ENCODE results near the gene CALCOCO1. TPM values are rescaled to one million over a fixed set of nuclear protein-coding genes. Genes with fewer than 3 reads are reported as not detected.

The CALCOCO1 gene
- total and polyA plus RNA-seq, 7 donors: 24.0 to 322 (median 232) TPM

- peaks cover 0 to 63% (median 44%) of the 10 kb centered on the region in 4 donors for H3K4me1 ChIP-seq
- no peaks in the 10 kb centered on the region for H3K36me3 ChIP-seq
- peaks cover 0 to 17% (median 9%) of the 10 kb centered on the region in 3 donors for H3K27me3 ChIP-seq
- TF ChIP-seq EP300 (IDR thresholded peaks at IDR 0.05) (peak in 1 of 4 donors; percentile 66), POLR2A (IDR thresholded peaks at IDR 0.05) (no peak), POLR2AphosphoS5 (IDR thresholded peaks at IDR 0.05) (peak; percentile 23 to 86 (median 69)), CTCF (IDR thresholded peaks at IDR 0.05) (no peak)
- no peak for DNase-seq
- WGBS, 2 donors: 11 to 30% methylated on average over 4 of the region's 4 CpGs
- H3K9me3 ChIP-seq: no peaks in the 10 kb centered on the region
- peak overlapping the region in 3 of 4 donors; percentile 30 to 61 (median 60) for H3K27ac ChIP-seq
- no peak overlapping the region for H3K4me3 ChIP-seq
- intact Hi-C loops (cut with DNase I): no loop called here
Measured at GRCh38 chr12:53754633-53755264, 27.5 kb upstream of the CALCOCO1 start.

DNA sequence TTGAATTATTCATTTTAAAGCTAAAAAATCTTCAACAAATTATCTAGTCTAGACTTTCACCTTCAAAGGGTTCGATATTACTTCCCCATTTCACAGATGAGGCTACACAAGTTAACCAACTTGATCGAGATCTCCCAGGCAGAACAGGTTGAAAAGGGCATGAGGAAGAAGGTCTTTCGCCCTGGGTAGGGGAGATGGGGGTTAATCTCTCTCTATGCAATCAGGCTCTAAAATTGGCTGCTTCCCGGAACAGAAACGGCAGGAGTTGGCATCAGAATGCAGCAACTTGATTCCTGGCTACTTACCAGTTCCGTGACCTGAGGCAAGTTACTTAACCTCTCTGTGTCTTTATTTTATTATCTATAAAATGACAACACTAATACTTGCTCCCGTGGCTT lies 26.9 kb upstream of the CALCOCO1 start:
- no peaks in the 10 kb centered on the region for H3K36me3 ChIP-seq
- no peak overlapping the region for H3K4me3 ChIP-seq
- H3K27me3 ChIP-seq: peaks cover 0 to 17% (median 9%) of the 10 kb centered on the region in 3 donors
- intact Hi-C loops (cut with DNase I): no loop called here
- no peak for DNase-seq
- peaks cover 0 to 63% (median 44%) of the 10 kb centered on the region in 4 donors for H3K4me1 ChIP-seq
- no peaks in the 10 kb centered on the region for H3K9me3 ChIP-seq
- TF ChIP-seq EP300 (IDR thresholded peaks at IDR 0.05) (no peak), POLR2AphosphoS5 (IDR thresholded peaks at IDR 0.05) (no peak), POLR2A (IDR thresholded peaks at IDR 0.05) (no peak), CTCF (IDR thresholded peaks at IDR 0.05) (no peak)
- 35 to 44% methylated on average over 7 of the region's 7 CpGs for WGBS, 2 donors
- peak overlapping the region in 3 of 4 donors; percentile 12 to 61 (median 60) for H3K27ac ChIP-seq

DNA sequence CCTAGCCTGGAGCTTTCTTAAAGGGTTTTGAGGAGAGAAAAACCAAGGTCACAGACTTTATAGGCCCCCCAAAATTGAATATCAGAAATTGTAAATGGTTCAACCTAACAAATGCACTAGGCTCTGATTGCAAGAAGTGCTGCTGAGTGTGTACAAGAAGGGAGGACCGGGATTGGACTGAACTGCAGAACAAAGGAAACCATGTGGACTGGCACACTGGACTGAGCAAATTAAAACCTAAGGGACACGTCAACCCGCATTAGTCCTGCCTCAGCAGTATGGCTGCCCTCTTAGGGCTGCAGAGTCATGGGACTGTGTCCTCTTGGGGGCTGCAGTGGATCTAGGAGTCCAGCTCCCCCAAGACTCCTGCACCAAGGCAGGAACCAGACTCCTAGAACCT lies 25.4 kb upstream of the CALCOCO1 start:
- H3K36me3 ChIP-seq: no peaks in the 10 kb centered on the region
- H3K4me1 ChIP-seq: peaks cover 0 to 63% (median 44%) of the 10 kb centered on the region in 4 donors
- DNase-seq: no peak
- TF ChIP-seq CTCF (IDR thresholded peaks at IDR 0.05): no peak
- TF ChIP-seq EP300 (IDR thresholded peaks at IDR 0.05): no peak
- no peak for TF ChIP-seq POLR2A (IDR thresholded peaks at IDR 0.05)
- no peak for TF ChIP-seq POLR2AphosphoS5 (IDR thresholded peaks at IDR 0.05)
- intact Hi-C loops (cut with DNase I): no loop called here
- no peak overlapping the region for H3K27ac ChIP-seq
- H3K27me3 ChIP-seq: peaks cover 0 to 20% (median 10%) of the 10 kb centered on the region in 3 donors
- no peak overlapping the region for H3K4me3 ChIP-seq
- H3K9me3 ChIP-seq: no peaks in the 10 kb centered on the region
- WGBS, 2 donors: 82 to 91% methylated on average over 3 of the region's 3 CpGs

DNA sequence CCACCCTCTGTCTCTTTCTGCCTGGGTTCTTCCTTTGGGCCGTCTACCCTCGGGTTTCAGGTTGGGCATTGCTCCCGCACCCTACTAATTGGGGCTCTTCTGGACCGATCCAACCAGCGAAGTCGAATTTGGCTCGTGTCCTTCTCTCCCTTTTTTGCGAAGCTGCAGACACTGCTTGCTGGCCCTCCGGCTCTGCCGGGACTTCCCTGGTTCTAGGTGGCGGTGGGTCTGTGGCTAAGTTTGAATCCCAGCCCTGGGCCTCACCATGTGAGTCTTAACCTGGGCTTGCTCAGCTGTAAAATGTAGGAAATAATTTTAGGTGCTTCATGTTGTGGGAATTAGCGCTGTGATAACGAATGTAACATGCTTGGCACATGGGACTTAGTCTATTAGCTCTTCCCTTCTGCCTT lies 24.9 kb upstream of the CALCOCO1 start:
- peaks cover 0 to 63% (median 44%) of the 10 kb centered on the region in 4 donors for H3K4me1 ChIP-seq
- intact Hi-C loops (cut with DNase I): no loop called here
- TF ChIP-seq EP300 (IDR thresholded peaks at IDR 0.05): no peak
- TF ChIP-seq POLR2A (IDR thresholded peaks at IDR 0.05): no peak
- TF ChIP-seq CTCF (IDR thresholded peaks at IDR 0.05): no peak
- no peak for TF ChIP-seq POLR2AphosphoS5 (IDR thresholded peaks at IDR 0.05)
- H3K4me3 ChIP-seq: peak overlapping the region; percentile 41 to 59 (median 55)
- H3K9me3 ChIP-seq: no peaks in the 10 kb centered on the region
- DNase-seq: no peak
- peak overlapping the region; percentile 57 to 67 (median 62) for H3K27ac ChIP-seq
- WGBS, 2 donors: 39 to 52% methylated on average over 13 of the region's 13 CpGs
- no peaks in the 10 kb centered on the region for H3K36me3 ChIP-seq
- H3K27me3 ChIP-seq: peaks cover 0 to 24% (median 14%) of the 10 kb centered on the region in 3 donors

Measured in sigmoid colon (tissue), 7 donors.